GM19452 (cell line): Measurements from ENCODE around the gene WSB2.
A peak's percentile ranks its signal among the peaks of the same experiment; 100 is the strongest.

Experiments
- ATAC-seq: cut with Tn5 transposase; IDR thresholded peaks from one replicate; pipeline ENCODE4 v1.9.1; 2021; ENCODE audit not compliant: unreplicated experiment

Gene WSB2

GRCh38 chr12:118061873-118062843 lies 1.2 kb upstream of the WSB2 start:
- ATAC-seq: no peak

- no peak for ATAC-seq
Measured at GRCh38 chr12:118060301-118061010, 523 bp downstream of the WSB2 start.

GRCh38 chr12:118059341-118060191 lies 1.4 kb downstream of the WSB2 start:
- ATAC-seq: no peak

- ATAC-seq: no peak
Measured at GRCh38 chr12:118058881-118059280, 2.1 kb downstream of the WSB2 start.

GRCh38 chr12:118058227-118058626 lies 2.8 kb downstream of the WSB2 start:
- ATAC-seq: no peak

GRCh38 chr12:118055865-118056773 lies 4.9 kb downstream of the WSB2 start:
- no peak for ATAC-seq

GRCh38 chr12:118055144-118055557 lies 5.8 kb downstream of the WSB2 start:
- ATAC-seq: peak; percentile 86

GRCh38 chr12:118053071-118053985 lies 7.7 kb downstream of the WSB2 start:
- no peak for ATAC-seq

GRCh38 chr12:118052324-118053070 lies 8.5 kb downstream of the WSB2 start:
- no peak for ATAC-seq

- no peak for ATAC-seq
Measured at GRCh38 chr12:118050972-118051910, 9.7 kb downstream of the WSB2 start.

GRCh38 chr12:118046430-118046829 lies 14.5 kb downstream of the WSB2 start:
- no peak for ATAC-seq

GRCh38 chr12:118044577-118044976 lies 16.4 kb downstream of the WSB2 start:
- no peak for ATAC-seq

- no peak for ATAC-seq
Measured at GRCh38 chr12:118044075-118044474, 16.9 kb downstream of the WSB2 start.

- ATAC-seq: no peak
Measured at GRCh38 chr12:118042091-118042490, 18.9 kb downstream of the WSB2 start.

GRCh38 chr12:118038137-118038536 lies 22.8 kb downstream of the WSB2 start:
- ATAC-seq: no peak

- ATAC-seq: no peak
Measured at GRCh38 chr12:118036672-118037411, 24.1 kb downstream of the WSB2 start.
